Retina (tissue), 1 donor: ENCODE data around the gene TNFRSF21.
"Not testable (repeated sequence)": the region's sequence is repeated elsewhere in the genome, so short reads cannot be mapped to it uniquely, and the experiment has no call there.

ENCODE experiments used
- DNase-seq: peaks from one replicate; pipeline ENCODE4 v3.0.0-alpha.2; 2016

Gene TNFRSF21

GRCh38 chr6:47286301-47286700 is 23.4 kb downstream of the TNFRSF21 start:
- no peak for DNase-seq

- no peak for DNase-seq
Observed at GRCh38 chr6:47283993-47284392, 25.7 kb downstream of the TNFRSF21 start.

GRCh38 chr6:47278545-47278944 is 31.2 kb downstream of the TNFRSF21 start:
- no peak for DNase-seq

GRCh38 chr6:47277702-47278101 is 32.0 kb downstream of the TNFRSF21 start:
- no peak for DNase-seq

- no peak for DNase-seq
Observed at GRCh38 chr6:47276377-47276776, 33.3 kb downstream of the TNFRSF21 start.

- DNase-seq = no peak
Observed at GRCh38 chr6:47275640-47276039, 34.1 kb downstream of the TNFRSF21 start.

GRCh38 chr6:47275132-47275531 is 34.6 kb downstream of the TNFRSF21 start:
- DNase-seq = not testable (repeated sequence)

GRCh38 chr6:47268572-47269187 is 41.0 kb downstream of the TNFRSF21 start:
- no peak for DNase-seq

- no peak for DNase-seq
Observed at GRCh38 chr6:47267301-47267700, 42.4 kb downstream of the TNFRSF21 start.

GRCh38 chr6:47265971-47266370 is 43.7 kb downstream of the TNFRSF21 start:
- no peak for DNase-seq

GRCh38 chr6:47264775-47265184 is 44.9 kb downstream of the TNFRSF21 start:
- no peak for DNase-seq

GRCh38 chr6:47263268-47263667 is 46.4 kb downstream of the TNFRSF21 start:
- DNase-seq = no peak

GRCh38 chr6:47262231-47262630 is 47.5 kb downstream of the TNFRSF21 start:
- no peak for DNase-seq

GRCh38 chr6:47261191-47261590 is 48.5 kb downstream of the TNFRSF21 start:
- no peak for DNase-seq

GRCh38 chr6:47260021-47260420 is 49.7 kb downstream of the TNFRSF21 start:
- no peak for DNase-seq

- peak; percentile 83 for DNase-seq
Observed at GRCh38 chr6:47258724-47259347, 50.9 kb downstream of the TNFRSF21 start.

GRCh38 chr6:47256981-47257730 is 52.5 kb downstream of the TNFRSF21 start:
- DNase-seq = no peak

GRCh38 chr6:47256361-47256760 is 53.3 kb downstream of the TNFRSF21 start:
- DNase-seq = no peak

GRCh38 chr6:47254906-47255305 is 54.8 kb downstream of the TNFRSF21 start:
- DNase-seq = no peak

GRCh38 chr6:47254051-47254450 is 55.7 kb downstream of the TNFRSF21 start:
- no peak for DNase-seq

GRCh38 chr6:47253136-47253535 is 56.6 kb downstream of the TNFRSF21 start:
- DNase-seq = no peak

- no peak for DNase-seq
Observed at GRCh38 chr6:47252633-47253032, 57.1 kb downstream of the TNFRSF21 start.

GRCh38 chr6:47251396-47251795 is 58.3 kb downstream of the TNFRSF21 start:
- DNase-seq = no peak

- no peak for DNase-seq
Observed at GRCh38 chr6:47250302-47250701, 59.4 kb downstream of the TNFRSF21 start.
